Lung (tissue), 12 donors: ENCODE measurements around the gene RBM20. TPM values are rescaled to one million over a fixed set of nuclear protein-coding genes. Genes with fewer than 3 reads are reported as not detected.
"Not testable (repeated sequence)": the region's sequence is repeated elsewhere in the genome, so short reads cannot be mapped to it uniquely, and the experiment has no call there.

Experiments used
- ATAC-seq: fragments of 200-7000 bp; cut with Tn5 transposase; one replicate; pipeline ENCODE4 v1.9.1; 2020; ENCODE audit warnings: moderate number of reproducible peaks; ENCODE audit not compliant: insufficient read depth, low FRiP score
- DNase-seq, 3 donors: peaks; one replicate each; pipeline ENCODE4 v3.0.0-alpha.2; 2013 to 2017
- H3K27ac ChIP-seq, 2 donors: one replicate each; pipeline ENCODE4 v1.5.1; 2013; ENCODE audit warnings: mild to moderate bottlenecking in 2 of 2, moderate library complexity in 2 of 2, control low read depth in 1 of 2, inconsistent platforms in 1 of 2, low read depth in 1 of 2, low read length in 1 of 2
- H3K27me3 ChIP-seq, 3 donors: one replicate each; pipeline ENCODE4 v1.5.1; 2013; ENCODE audit warnings: low read length in 2 of 3; ENCODE audit not compliant: control insufficient read depth in 3 of 3, insufficient read depth in 3 of 3
- H3K36me3 ChIP-seq, 4 donors: one replicate each; pipeline ENCODE4 v1.5.1; 2013; ENCODE audit warnings: low read length in 4 of 4, mild to moderate bottlenecking in 1 of 4, moderate library complexity in 1 of 4; ENCODE audit not compliant: control insufficient read depth in 4 of 4, insufficient read depth in 4 of 4
- H3K4me1 ChIP-seq, 5 donors: one replicate each; pipeline ENCODE4 v1.5.1; 2013; ENCODE audit warnings: low read length in 5 of 5, mild to moderate bottlenecking in 2 of 5, moderate library complexity in 1 of 5; ENCODE audit not compliant: control insufficient read depth in 5 of 5, insufficient read depth in 5 of 5
- H3K4me3 ChIP-seq: one replicate; pipeline ENCODE4 v1.5.1; 2013; ENCODE audit warnings: mild to moderate bottlenecking, control low read depth, moderate library complexity
- H3K9ac ChIP-seq, 2 donors: one replicate each; pipeline ENCODE4 v1.5.1; 2013; ENCODE audit warnings: low read length in 2 of 2, control low read depth in 1 of 2; ENCODE audit not compliant: insufficient read depth in 1 of 2
- H3K9me3 ChIP-seq, 4 donors: one replicate each; pipeline ENCODE4 v1.5.1; 2013; ENCODE audit warnings: low read length in 3 of 4, mild to moderate bottlenecking in 1 of 4, moderate library complexity in 1 of 4; ENCODE audit not compliant: control insufficient read depth in 4 of 4, insufficient read depth in 3 of 4
- CTCF ChIP-seq: IDR thresholded peaks from 2 replicates; pipeline ENCODE4 v1.5.1; 2012; ENCODE audit warnings: mild to moderate bottlenecking; ENCODE audit errors: control extremely low read depth, extremely low read depth
- WGBS, 2 donors: extraction: QIAGEN DNeasy Blood & Tissue Kit; methylation state at CpG; one replicate each; pipeline ENCODE4 v1.1.7; 2013; 5-methylcytosine and 5-hydroxymethylcytosine counted together
- polyA plus RNA-seq, 2 donors: library from polyadenylated mRNA; stranded (reverse); fragments of 200-250 nt; gene quantifications; one replicate each; pipeline ENCODE4 v1.2.1, GENCODE V29; 2013
- total RNA-seq, 2 donors: library from RNA; depleted of rRNA in 1 of 2; stranded (reverse); fragments of >200 nt in 1 of 2; gene quantifications; one replicate each; pipeline ENCODE4 v1.2.1, GENCODE V29; 2014 to 2021
- donor health status: control.
- donor health status: control.
- donor health status: Bipolar disorder and iron deficiency.
- donor health status: healthy.
- donor health status: DM: yes; HTN: yes; CAD: no.

The RBM20 gene
- total and polyA plus RNA-seq, 4 donors = 0.25 to 3.3 (median 0.66) TPM

- no peaks in the 10 kb centered on the region for H3K9me3 ChIP-seq
- TF ChIP-seq CTCF = no peak
- H3K27ac ChIP-seq = peak overlapping the region in 1 of 2 donors; percentile 92
- H3K9ac ChIP-seq = no peak overlapping the region
- ATAC-seq = peak; percentile 64
- peaks cover 3 to 25% (median 14%) of the 10 kb centered on the region in 5 donors for H3K4me1 ChIP-seq
- WGBS, 2 donors = 29 to 30% methylated on average over 6 of the region's 6 CpGs
- no peak overlapping the region for H3K4me3 ChIP-seq
- no peaks in the 10 kb centered on the region for H3K36me3 ChIP-seq
- peak in 2 of 3 donors; percentile 57 to 74 for DNase-seq
- H3K27me3 ChIP-seq = no peaks in the 10 kb centered on the region
Measured at GRCh38 chr10:110864662-110865140, 220.6 kb downstream of the RBM20 start.

GRCh38 chr10:110865186-110865808 is 221.2 kb downstream of the RBM20 start:
- no peak for TF ChIP-seq CTCF
- H3K4me3 ChIP-seq = no peak overlapping the region

GRCh38 chr10:110865809-110866482 is 221.8 kb downstream of the RBM20 start:
- Histone ChIP-seq H3K27me3 (no peaks in the 10 kb centered on the region), H3K9ac (no peak overlapping the region), H3K9me3 (no peaks in the 10 kb centered on the region), H3K27ac (peak overlapping the region in 1 of 2 donors; percentile 57), H3K4me1 (peaks cover 0 to 20% (median 5%) of the 10 kb centered on the region in 5 donors), H3K4me3 (no peak overlapping the region), H3K36me3 (no peaks in the 10 kb centered on the region)
- ATAC-seq = no peak
- 27 to 47% methylated on average over 4 of the region's 4 CpGs for WGBS, 2 donors
- no peak for DNase-seq
- no peak for TF ChIP-seq CTCF

More at GRCh38 chr10:110865186-110865808, 221.2 kb downstream of the RBM20 start:
- peak; percentile 29 for ATAC-seq
- H3K9me3 ChIP-seq = no peaks in the 10 kb centered on the region
- no peaks in the 10 kb centered on the region for H3K36me3 ChIP-seq
- peak overlapping the region in 1 of 2 donors; percentile 81 for H3K27ac ChIP-seq
- H3K27me3 ChIP-seq = no peaks in the 10 kb centered on the region
- H3K4me1 ChIP-seq = peaks cover 0 to 19% (median 8%) of the 10 kb centered on the region in 5 donors
- no peak overlapping the region for H3K9ac ChIP-seq
- DNase-seq = no peak
- WGBS, 2 donors = 26 to 38% methylated on average over 6 of the region's 6 CpGs

- H3K9me3 ChIP-seq, H3K9ac ChIP-seq, DNase-seq, H3K27me3 ChIP-seq, ATAC-seq, H3K4me3 ChIP-seq, H3K36me3 ChIP-seq: not testable (repeated sequence)
- H3K27ac ChIP-seq = peak overlapping the region in 1 of 2 donors; percentile 37
- 76 to 83% methylated on average over 8 of the region's 8 CpGs for WGBS, 2 donors
- H3K4me1 ChIP-seq = peaks cover 0 to 25% (median 5%) of the 10 kb centered on the region in 5 donors
Measured at GRCh38 chr10:110867011-110867806, 223.1 kb downstream of the RBM20 start.
